ENCODE measurements around the gene YPEL2.

GRCh38 chr17:59427425-59427921, 96.0 kb downstream of the YPEL2 start:
- TF ChIP-seq ETV6 (CRISPR knock-in tag; IDR thresholded peaks at IDR 0.05) (no peak), PREB (CRISPR knock-in tag; IDR thresholded peaks at IDR 0.05; ENCODE audit: borderline replicate concordance) (no peak)

Data from WTC11 (cell line).